Measurements from ENCODE around the gene CPSF4L.
A peak's percentile ranks its signal among the peaks of the same experiment; 100 is the strongest.
"Not testable (repeated sequence)": the region's sequence is repeated elsewhere in the genome, so short reads cannot be mapped to it uniquely, and the experiment has no call there.

The CPSF4L gene

GRCh38 chr17:73268582-73269328, 7.1 kb upstream of the CPSF4L start:
- no peak for DNase-seq (ENCODE audit: low read depth in 2 of 2)

GRCh38 chr17:73267648-73268537, 6.2 kb upstream of the CPSF4L start:
- no peak for DNase-seq (ENCODE audit: low read depth in 2 of 2)

GRCh38 chr17:73266796-73267195, 5.1 kb upstream of the CPSF4L start:
- no peak for DNase-seq (ENCODE audit: low read depth in 2 of 2)

- DNase-seq (ENCODE audit: low read depth in 2 of 2): no peak
Measured at GRCh38 chr17:73265646-73266640, 4.3 kb upstream of the CPSF4L start.

GRCh38 chr17:73264448-73264847, 2.8 kb upstream of the CPSF4L start:
- DNase-seq (ENCODE audit: low read depth in 2 of 2): not testable (repeated sequence)

GRCh38 chr17:73262676-73263642, 1.3 kb upstream of the CPSF4L start:
- no peak for DNase-seq (ENCODE audit: low read depth in 2 of 2)

GRCh38 chr17:73261952-73262675, 434 bp upstream of the CPSF4L start:
- no peak for DNase-seq (ENCODE audit: low read depth in 2 of 2)

- DNase-seq (ENCODE audit: low read depth in 2 of 2): no peak
Measured at GRCh38 chr17:73257516-73257915, 4.2 kb downstream of the CPSF4L start.

GRCh38 chr17:73256220-73256619, 5.5 kb downstream of the CPSF4L start:
- no peak for DNase-seq (ENCODE audit: low read depth in 2 of 2)

- peak; percentile 34 to 46 for DNase-seq (ENCODE audit: low read depth in 2 of 2)
Measured at GRCh38 chr17:73255671-73256181, 6.0 kb downstream of the CPSF4L start.

- DNase-seq (ENCODE audit: low read depth in 2 of 2): no peak
Measured at GRCh38 chr17:73251871-73252270, 9.8 kb downstream of the CPSF4L start.

- no peak for DNase-seq (ENCODE audit: low read depth in 2 of 2)
Measured at GRCh38 chr17:73250851-73251640, 10.6 kb downstream of the CPSF4L start.

- DNase-seq (ENCODE audit: low read depth in 2 of 2): no peak
Measured at GRCh38 chr17:73249700-73250099, 12.0 kb downstream of the CPSF4L start.

GRCh38 chr17:73248532-73248931, 13.1 kb downstream of the CPSF4L start:
- no peak for DNase-seq (ENCODE audit: low read depth in 2 of 2)

- DNase-seq (ENCODE audit: low read depth in 2 of 2): no peak
Measured at GRCh38 chr17:73247726-73248125, 14.0 kb downstream of the CPSF4L start.

GRCh38 chr17:73240561-73240960, 21.1 kb downstream of the CPSF4L start:
- no peak for DNase-seq (ENCODE audit: low read depth in 2 of 2)

- no peak for DNase-seq (ENCODE audit: low read depth in 2 of 2)
Measured at GRCh38 chr17:73237714-73238113, 24.0 kb downstream of the CPSF4L start.

- DNase-seq (ENCODE audit: low read depth in 2 of 2): no peak
Measured at GRCh38 chr17:73234736-73235135, 26.9 kb downstream of the CPSF4L start.
